ENCODE measurements around the gene FBXW10B.

- peak in 2 of 6 experiments; percentile 6 to 22 for TF ChIP-seq CTCF (IDR thresholded peaks at IDR 0.05)
- TF ChIP-seq EP300 (IDR thresholded peaks at IDR 0.05): no peak
- TF ChIP-seq POLR2A (IDR thresholded peaks at IDR 0.05): peak in 1 of 4 donors; percentile 36
Measured at GRCh38 chr17:15650741-15651582, 31.5 kb upstream of the FBXW10B start.

Data from upper lobe of left lung (tissue), 4 donors.